ENCODE data around the gene CDK2. TPM values are rescaled to one million over a fixed set of nuclear protein-coding genes. Genes with fewer than 3 reads are reported as not detected.
"Not testable (repeated sequence)": the region's sequence is repeated elsewhere in the genome, so short reads cannot be mapped to it uniquely, and the experiment has no call there.

CDK2 gene
- 14.4 TPM for total RNA-seq

DNA sequence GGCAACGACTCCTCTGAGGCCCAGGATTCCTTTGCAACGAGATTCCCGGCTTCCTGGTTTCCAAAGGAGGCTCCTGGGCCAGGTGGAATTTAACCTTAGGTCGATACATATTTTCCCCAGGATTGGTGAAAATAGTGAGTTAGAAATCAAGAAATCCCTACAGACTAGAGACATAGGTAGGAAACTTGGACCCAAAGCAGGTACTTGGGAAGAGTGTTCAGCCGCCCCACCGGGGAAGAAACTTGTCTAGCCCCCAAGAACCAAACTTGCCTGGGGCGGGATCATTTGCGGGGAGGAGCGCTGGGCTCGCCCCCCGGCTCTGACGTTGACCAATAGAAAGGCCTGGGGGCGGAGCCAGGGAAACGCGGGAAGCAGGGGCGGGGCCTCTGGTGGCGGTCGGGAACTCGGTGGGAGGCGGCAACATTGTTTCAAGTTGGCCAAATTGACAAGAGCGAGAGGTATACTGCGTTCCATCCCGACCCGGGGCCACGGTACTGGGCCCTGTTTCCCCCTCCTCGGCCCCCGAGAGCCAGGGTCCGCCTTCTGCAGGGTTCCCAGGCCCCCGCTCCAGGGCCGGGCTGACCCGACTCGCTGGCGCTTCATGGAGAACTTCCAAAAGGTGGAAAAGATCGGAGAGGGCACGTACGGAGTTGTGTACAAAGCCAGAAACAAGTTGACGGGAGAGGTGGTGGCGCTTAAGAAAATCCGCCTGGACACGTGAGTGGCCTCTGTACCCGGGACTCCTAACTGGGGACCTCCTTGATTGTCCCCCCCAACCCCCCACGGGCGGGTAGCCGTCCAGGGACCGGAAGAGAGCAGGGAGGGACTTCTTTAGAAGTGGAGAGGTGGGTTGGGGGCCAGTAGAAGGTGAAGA is at the start of gene CDK2:
TSS of gene CDK2 (plus strand) at position 423 of the 874 bp plus-strand sequence. CDS start at position 602, 179 bp downstream.
- intact Hi-C loops (cut with DNase I) = no loop called here
- DNase-seq (ENCODE audit: low spot score) = peak; percentile 98
- peak; percentile 98 for ATAC-seq

GRCh38 chr12:55919032-55919431 is 47.6 kb upstream of the CDK2 start:
- ATAC-seq; DNase-seq (ENCODE audit: low spot score); intact Hi-C loops (cut with DNase I): not testable (repeated sequence)

GRCh38 chr12:55922126-55922525 is 44.5 kb upstream of the CDK2 start:
- intact Hi-C loops (cut with DNase I) = no loop called here
- DNase-seq (ENCODE audit: low spot score) (no peak), ATAC-seq (no peak)

DNA sequence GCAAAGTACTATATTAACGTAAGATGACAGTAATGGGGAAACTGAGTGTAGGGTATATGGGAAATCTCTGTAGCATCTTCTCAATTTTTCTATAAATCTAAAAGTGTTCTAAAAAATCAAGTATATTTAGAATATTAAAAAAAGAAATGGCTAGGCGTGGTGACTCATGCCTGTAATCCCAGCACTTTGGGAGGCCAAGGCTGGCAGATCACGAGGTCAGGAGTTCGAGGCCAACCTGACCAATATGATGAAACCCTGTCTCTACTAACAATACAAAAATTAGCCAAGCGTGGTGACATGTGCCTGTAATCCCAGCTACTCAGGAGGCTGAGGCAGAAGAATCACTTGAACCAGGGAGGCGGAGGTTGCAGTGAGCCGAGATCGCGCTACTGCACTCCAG is 43.0 kb upstream of the CDK2 start:
- DNase-seq (ENCODE audit: low spot score); intact Hi-C loops (cut with DNase I); ATAC-seq: not testable (repeated sequence)

- ATAC-seq (no peak), DNase-seq (ENCODE audit: low spot score) (no peak)
- intact Hi-C loops (cut with DNase I) = no loop called here
Observed at GRCh38 chr12:55925371-55925770, 41.3 kb upstream of the CDK2 start.

GRCh38 chr12:55925870-55926737 is 40.5 kb upstream of the CDK2 start:
- DNase-seq (ENCODE audit: low spot score) = no peak
- ATAC-seq = no peak
- intact Hi-C loops (cut with DNase I) = no loop called here

GRCh38 chr12:55926738-55927587 is 39.7 kb upstream of the CDK2 start:
- peak; percentile 96 for DNase-seq (ENCODE audit: low spot score)

DNA sequence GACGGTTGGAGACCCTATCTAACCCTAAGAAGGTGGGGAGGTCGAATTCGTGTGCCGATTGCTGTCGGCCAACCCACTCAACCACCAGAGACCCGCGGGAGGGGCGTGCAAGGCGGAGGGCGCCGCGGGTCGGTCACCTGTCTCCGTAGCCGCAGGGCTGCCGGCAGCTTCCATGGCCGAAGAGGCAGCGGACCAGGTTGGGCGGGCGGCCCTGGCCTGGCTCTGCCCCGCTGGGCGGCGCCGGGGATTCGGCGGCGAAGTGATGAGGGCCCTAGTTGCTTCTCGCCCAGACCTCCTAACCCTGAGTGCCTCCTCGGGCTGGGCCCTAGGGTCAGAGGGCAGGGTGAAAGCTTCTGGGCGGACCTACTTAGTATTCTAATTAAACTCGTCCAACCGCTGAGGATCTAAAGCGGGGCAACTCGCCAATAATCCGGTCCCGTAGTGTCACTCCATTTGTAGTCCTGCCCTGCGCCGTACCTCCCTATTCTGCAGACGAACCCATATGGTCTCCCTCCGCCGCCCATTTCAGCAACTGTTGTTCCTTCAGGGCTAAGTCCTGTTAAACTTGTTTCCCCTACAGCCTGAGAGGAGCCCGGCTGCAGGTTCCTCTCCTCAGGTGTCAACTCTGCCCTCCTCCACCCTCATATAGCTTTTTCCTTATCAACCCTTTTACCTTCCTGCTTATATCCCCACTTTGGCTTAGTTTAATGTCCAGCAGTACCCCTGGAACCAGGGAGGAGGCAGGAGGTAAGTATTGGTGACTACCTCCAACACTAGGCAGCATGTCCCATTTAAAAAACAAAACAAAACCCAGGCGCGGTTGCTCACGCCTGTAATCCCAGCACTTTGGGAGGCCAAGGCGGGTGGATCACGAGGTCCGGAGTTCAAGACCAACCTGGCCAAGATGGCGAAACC is 38.8 kb upstream of the CDK2 start, which contains the start of gene PYM1:
TSS of gene PYM1 (minus strand) at position 307 of the 915 bp plus-strand sequence. CDS start at position 174, 133 bp downstream.
- ATAC-seq (peak; percentile 63), DNase-seq (ENCODE audit: low spot score) (peak; percentile 85)
- intact Hi-C loops (cut with DNase I) = no loop called here

More at GRCh38 chr12:55926738-55927587, 39.7 kb upstream of the CDK2 start:
- intact Hi-C loops (cut with DNase I) = no loop called here
- ATAC-seq = peak; percentile 92

GRCh38 chr12:55929306-55929791 is 37.3 kb upstream of the CDK2 start:
- intact Hi-C loops (cut with DNase I) = no loop called here
- ATAC-seq = no peak
- DNase-seq (ENCODE audit: low spot score) = no peak

DNA sequence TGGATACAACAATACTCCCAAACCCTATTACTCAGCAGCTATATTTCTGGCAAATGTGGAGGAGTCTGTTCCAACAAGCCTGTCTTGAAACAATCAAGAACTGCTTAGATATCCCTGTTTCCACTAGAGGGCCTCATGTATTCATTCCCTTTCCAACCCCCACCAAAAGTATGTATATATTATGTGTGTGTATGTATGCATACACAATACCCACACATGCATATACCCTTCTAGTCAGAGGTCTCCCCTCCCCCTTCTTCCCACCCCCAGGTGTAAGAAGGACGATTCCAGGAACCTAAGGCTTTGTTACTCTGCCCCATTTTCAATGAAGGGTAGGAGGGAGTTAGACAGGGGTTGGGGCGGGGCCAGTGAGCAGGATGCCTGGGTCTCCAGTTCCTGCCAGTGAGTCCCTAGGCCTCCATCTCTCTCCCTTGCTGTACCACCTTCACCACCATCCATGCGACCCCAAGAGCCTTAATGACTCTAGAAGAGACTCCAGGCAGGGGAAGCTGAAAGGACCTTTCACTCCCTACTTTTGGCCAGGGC is 35.8 kb upstream of the CDK2 start, which contains the start of gene DGKA:
TSS of gene DGKA (plus strand) at position 392 of the 546 bp plus-strand sequence. CDS start 5,342 bp downstream, outside the sequence.
- no peak for DNase-seq (ENCODE audit: low spot score)
- intact Hi-C loops (cut with DNase I) = loop anchor here (5.0 kb wide), 1 partner anchor 114 kb away; the partner anchor contains the start of genes ORMDL2 and SARNP
- ATAC-seq = peak; percentile 3

DNA sequence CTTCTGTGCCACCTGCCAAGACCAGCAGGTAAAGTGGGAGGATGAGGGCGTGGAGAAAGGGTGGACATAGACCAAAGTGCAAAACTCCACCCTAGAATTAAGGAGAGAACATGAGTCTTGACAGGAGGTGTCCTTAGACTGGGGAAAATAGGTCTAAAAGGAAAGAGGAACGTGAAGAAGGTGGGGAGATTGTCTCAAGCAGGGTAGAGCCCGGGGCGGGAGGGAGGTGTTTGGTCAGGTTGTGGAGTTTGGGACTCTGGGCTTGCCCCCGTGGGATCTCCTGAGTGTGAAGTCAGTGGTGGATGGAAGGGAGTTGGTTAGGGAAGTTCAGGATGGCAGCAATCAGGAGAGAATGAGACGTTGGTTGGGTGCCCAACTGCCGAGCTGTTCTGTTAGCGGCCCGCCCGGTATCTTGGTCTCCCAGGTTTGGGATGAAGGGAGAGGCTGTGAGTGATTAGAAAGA is 35.3 kb upstream of the CDK2 start:
- intact Hi-C loops (cut with DNase I) = loop anchor here (5.0 kb wide), 1 partner anchor 114 kb away; the partner anchor contains the start of genes ORMDL2 and SARNP
- DNase-seq (ENCODE audit: low spot score) (no peak), ATAC-seq (no peak)

- intact Hi-C loops (cut with DNase I) = loop anchor here (5.0 kb wide), 1 partner anchor 115 kb away; the partner anchor contains the start of genes ORMDL2 and SARNP
- DNase-seq (ENCODE audit: low spot score) (peak; percentile 81), ATAC-seq (peak; percentile 67)
Observed at GRCh38 chr12:55931780-55932550, 34.7 kb upstream of the CDK2 start.

DNA sequence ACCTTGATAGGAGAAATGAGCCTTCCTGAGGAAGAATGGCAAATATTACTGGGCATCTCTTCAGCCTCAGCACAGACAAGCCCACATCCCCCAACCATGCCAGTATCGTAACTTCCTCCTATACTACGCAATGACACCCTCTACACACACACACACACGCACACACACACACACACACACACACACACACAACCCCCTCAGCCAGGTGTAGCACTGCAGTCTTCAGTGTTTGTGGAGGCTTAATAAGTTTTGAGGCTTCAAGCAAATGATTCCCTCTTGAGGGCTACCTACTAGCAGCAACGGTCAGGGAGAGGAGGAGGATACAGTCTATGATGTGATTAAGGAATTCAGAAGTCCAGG is 34.1 kb upstream of the CDK2 start:
- intact Hi-C loops (cut with DNase I) = loop anchor here (5.0 kb wide), 1 partner anchor 115 kb away; the partner anchor contains the start of genes ORMDL2 and SARNP
- ATAC-seq (peak; percentile 34), DNase-seq (ENCODE audit: low spot score) (no peak)

- intact Hi-C loops (cut with DNase I) = loop anchor here (5.0 kb wide), 1 partner anchor 116 kb away; the partner anchor contains the start of genes ORMDL2 and SARNP
- DNase-seq (ENCODE audit: low spot score) (no peak), ATAC-seq (no peak)
Observed at GRCh38 chr12:55933169-55933798, 33.3 kb upstream of the CDK2 start.

Data from sciatic nerve (tissue), 2 donors.